Measurements from ENCODE around the gene STARD3NL.
"Not testable (repeated sequence)": the region's sequence is repeated elsewhere in the genome, so short reads cannot be mapped to it uniquely, and the experiment has no call there.

Gene STARD3NL

DNA sequence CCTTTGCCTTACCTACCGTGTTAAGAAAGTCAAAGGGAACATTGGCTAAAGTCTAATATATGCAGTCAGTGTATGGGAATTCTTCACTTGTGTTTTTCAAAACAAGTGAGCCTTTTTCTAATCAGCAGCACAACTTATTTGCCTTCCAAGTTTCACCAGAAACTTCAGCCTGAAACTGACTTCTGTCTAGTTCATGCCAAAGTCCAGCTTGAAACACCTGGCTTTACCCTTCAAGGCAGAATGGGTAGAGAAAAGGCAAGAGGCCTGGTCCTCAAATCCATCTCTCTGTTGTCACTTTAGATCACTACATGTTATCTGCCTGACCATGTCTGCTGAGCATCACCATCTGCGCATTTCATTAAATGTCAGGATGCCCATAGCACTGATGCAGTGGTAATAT lies 92.4 kb downstream of the STARD3NL start:
- DNase-seq: not testable (repeated sequence)

DNA sequence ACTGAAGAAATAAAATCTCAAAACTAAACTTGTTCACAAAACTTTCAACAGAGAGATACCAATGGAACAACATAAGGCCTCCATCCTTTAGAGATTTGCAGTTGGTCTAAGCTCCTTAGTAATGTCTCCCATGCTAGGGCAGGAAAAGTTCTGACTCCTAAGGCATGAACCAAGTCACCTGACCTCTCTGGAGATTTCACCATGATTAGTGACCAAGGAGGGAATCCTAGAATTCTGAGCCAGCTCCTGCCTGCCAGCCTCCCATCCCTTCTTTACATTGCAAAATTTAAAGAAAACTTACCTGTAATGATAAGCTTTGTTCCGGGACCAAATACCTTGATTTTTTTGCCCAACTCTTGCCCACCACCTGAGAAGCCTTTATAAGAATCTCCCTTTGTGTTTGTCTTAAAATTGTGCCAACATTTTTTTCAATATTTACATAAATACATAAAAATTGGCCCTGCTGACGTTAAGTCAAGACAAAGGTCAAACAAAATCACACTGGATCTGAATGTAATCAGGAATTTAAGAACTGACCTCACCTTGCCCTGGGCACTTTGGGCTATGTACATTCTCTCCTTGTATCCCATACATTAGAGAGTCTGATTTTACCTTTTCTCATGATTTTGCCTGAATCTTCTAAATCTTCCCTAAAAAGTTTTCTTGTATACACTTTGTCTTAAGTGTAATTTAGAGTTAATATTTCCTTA lies 95.4 kb downstream of the STARD3NL start, which contains the start of gene TARP:
Gene TARP, minus strand, starts transcription at position 351 of the 710 bp plus-strand sequence.
- no peak for DNase-seq

DNA sequence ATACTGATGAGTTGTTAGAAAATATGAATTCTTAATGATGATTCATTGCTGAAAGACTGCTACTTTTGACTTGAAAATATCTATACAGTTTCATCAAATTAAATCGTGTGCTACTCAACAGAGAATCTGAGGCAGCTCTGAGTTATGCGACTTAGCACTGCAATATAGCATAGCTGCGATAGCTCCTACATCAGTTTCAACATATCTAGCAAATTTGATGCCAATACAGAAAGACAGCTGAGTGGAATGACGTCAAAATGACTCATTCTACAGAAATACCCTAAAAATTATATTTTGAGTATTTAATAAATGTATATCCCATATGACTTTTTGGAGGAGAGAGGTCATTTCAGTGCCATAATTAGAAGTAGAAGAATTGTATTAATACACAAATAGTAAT lies 96.4 kb downstream of the STARD3NL start:
- DNase-seq: no peak

- no peak for DNase-seq
Measured at GRCh38 chr7:38274927-38275620, 97.0 kb downstream of the STARD3NL start.

GRCh38 chr7:38276096-38276877 lies 98.2 kb downstream of the STARD3NL start:
- DNase-seq: no peak

- DNase-seq: no peak
Measured at GRCh38 chr7:38280000-38280399, 102.0 kb downstream of the STARD3NL start.
